GM21825 (cell line): ENCODE data around the gene AP5B1.

Experiments used
- ATAC-seq: cut with Tn5 transposase; IDR thresholded peaks from one replicate; pipeline ENCODE4 v1.9.1; 2021; ENCODE audit warnings: mild to moderate bottlenecking, moderate library complexity; ENCODE audit not compliant: unreplicated experiment

Gene AP5B1

GRCh38 chr11:65786008-65786785, 5.4 kb upstream of the AP5B1 start:
- no peak for ATAC-seq

DNA sequence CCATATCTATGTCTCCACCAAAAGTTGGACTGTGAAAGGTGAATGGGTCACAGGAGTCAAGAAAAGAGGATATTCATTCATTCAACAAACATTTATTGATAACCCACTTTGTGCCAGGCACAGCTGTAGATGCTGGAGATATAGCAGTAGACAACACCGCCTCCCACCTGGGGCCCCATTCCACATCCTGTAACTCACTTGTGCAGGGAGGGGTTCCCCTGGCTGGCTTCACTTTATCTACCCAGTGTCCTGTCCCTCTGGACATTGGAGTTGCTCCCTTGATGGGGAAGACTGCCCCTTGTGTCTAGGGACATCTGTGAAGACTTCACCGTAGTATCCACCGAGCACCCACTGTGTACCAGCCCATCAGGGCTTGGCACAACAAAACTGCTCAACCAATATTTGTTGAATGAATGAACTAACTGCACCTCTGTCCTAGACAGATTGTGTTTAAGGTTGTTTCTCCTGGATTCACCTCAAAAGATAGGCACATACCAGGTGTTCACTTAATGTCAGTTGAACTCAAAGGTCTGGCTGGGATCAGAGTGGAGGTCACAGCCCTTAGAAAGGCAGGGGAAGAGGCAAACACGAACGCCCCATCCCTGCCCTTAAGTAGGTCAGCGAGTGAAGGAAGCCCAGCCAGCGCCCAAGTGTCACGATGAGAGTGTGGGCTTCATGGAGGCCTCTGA, 4.7 kb upstream of the AP5B1 start:
- ATAC-seq = no peak

- no peak for ATAC-seq
These were observed 2.0 kb upstream of the AP5B1 start for GRCh38 chr11:65782816-65783228.

DNA sequence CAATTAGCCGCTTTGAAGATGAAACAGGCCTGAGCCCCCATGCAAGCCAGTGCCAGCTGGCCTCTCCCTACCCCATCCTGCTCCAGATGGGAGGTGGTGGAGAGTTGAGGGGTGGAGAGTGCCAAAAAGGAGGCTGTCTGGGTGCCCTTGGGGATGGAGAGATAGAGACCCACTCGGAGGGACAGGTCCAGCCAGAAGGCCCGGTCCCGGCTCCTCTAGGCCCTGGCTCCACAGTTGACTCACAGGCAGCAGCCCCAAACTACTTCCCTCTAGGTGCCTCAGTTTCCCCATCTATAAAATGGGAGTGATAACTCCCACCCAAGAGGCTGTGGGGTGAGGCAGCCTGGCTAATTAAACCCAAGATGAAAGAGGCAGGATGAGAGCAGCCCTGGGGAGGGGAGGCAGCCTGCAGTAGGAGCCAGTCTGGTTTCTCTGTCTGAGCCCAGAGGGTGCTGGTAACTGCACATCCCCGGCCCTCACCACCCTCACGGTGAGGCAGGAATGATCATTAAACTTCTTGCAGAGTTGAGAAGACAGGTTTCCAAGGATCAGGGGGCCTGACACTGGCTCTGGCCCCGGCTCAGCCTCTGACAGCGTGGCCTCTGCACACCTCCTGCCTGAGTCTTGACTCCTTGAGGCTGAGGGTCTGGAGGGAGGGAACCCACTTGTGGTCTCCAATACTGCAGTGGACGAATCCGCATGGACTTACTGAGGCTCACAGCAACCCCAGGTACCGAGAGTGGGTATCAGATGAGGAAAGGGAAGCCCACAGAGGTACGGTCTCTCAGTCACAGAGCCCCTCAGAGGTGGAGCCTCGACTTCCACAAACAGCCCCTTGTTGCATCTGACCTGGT, 1.4 kb upstream of the AP5B1 start:
- ATAC-seq = no peak

DNA sequence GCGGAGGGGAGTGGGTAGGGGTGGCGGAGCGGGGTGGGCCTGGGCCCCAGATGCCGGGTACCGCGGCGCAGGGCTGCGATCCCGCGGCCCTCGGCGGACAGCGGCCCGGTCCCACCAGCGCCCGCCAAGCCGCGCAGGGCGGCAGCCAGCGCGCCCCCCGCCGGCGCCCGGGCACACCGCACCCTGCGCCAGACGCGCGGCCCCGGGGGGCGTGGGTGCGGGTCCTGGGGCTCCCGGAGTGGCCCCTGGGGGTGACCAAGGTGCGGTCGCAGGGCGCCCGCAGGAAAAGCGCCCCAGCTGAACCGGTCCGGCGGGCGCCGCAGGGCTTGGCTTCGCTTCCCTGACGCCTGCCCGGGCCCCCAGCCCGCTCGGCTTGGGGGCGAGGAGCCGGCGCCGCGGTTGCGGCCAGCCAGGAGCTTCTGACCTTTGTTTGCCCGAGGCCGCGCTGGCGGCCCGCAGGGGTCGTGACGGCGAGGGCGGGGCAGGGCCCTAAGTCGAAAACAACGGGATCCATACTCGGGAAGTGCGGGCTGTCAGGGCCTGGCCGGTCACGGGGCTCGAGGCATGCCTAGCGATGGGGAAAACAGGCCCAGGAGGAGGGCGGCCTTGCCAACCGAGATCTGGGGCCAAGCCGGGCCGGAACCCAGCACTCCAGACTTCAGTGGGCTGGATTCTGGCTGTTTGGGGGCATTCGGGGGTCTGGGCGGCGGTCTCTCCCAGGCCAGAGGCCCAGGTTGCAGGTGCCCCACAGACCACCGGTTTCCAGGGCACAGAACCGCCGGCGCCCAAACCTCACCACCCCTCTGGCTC, 581 bp upstream of the AP5B1 start:
- peak; percentile 25 for ATAC-seq

DNA sequence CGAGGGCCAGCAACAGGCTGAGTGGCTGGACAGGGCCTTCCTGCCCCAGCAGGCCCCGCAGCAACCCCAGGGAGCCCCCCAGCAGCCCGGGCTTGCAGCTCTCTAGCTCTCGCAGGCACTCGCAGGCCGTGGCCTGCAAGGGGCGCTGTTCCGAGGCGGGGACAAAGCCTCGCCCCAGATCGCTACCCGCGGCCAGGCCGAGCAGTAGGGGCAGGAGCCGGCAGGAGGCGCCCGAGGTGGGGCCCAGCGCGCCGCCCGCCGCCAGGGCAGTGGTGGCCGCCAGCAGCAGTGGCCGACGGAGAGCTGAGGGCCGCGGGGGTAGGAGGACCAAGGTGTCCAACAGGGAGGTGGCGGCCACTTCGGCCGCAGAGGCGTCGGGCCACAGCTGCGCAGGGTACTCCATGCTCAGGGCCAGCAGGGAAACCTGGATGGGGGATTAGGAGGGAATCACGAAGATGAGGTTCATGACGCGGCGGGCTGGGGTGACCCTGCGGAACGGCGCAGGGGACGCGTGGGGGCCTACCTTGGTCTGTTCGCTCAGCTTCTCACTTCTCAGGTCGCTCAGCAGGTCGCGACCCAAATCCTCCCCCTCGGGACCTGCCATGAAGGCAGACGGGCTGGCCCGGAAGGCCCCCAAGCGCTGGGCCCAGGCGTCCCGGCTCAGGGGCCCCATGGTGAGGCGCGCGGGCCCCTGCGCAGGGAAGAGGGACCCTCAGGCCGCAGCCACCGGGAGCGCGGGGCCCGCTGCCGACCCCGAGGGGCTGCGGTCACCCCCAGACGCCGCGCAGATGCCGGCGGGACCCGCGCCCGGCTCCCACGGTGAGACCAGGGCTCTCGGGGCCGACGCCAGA, 632 bp downstream of the AP5B1 start:
- ATAC-seq = peak; percentile 39

GRCh38 chr11:65779669-65779918, 1.2 kb downstream of the AP5B1 start:
- ATAC-seq = no peak

GRCh38 chr11:65778901-65779668, 1.7 kb downstream of the AP5B1 start:
- no peak for ATAC-seq

- no peak for ATAC-seq
These were observed 2.3 kb downstream of the AP5B1 start for GRCh38 chr11:65778431-65778900.

- ATAC-seq = no peak
These were observed 2.9 kb downstream of the AP5B1 start for GRCh38 chr11:65777821-65778361.

- no peak for ATAC-seq
These were observed 3.5 kb downstream of the AP5B1 start for GRCh38 chr11:65777241-65777640.

DNA sequence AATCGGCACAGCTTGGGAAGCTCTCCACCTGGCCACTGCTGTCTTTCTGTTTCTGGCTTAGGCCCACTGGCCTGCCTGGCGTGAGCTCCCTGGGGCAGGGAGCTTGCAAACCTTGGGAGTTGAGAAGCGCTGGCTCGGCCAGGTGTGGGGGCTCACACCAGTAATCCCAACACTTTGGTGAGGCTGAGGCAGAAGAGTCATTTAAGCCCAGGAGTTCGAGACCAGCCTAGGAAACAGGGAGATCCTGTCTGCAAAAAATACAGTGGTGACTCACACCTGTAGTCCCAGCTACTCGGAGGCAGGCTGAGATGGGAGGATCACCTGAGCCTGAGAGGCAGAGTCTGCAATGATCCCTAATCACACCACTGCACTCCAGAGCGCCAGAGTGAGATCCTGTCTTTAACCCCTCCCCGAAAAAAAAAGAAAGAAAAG, 4.0 kb downstream of the AP5B1 start:
- no peak for ATAC-seq

- no peak for ATAC-seq
These were observed 4.6 kb downstream of the AP5B1 start for GRCh38 chr11:65776196-65776595.

GRCh38 chr11:65774525-65775306, 6.1 kb downstream of the AP5B1 start:
- ATAC-seq = no peak

DNA sequence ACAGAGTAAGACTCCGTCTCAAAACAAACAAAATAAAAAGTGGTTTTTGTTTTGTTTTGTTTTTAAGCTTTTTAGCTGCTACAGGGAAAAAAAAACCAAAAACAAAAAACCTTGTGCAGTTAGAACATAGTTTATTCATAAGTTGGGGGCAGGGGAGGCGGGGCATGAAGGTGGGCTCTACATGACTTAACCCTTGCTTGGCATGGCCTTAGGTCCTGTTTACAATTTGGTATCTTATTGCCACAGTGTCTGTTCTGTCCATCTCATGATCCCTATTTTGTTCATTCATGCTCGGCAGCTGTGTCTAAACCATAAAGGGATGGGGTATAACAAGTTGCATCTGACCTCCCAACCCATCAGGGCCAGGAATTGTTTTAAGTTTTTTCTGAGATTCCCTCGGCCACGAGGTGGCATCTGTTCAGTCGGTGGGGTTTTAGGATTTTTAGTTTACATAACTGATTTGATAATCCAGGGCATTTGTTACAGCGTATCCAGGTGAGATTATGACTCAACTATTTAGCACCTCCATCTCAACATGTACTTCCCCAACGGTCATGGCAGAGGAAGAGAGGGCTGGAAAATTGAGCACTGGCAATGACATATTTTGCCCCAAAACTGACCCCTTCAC, 6.9 kb downstream of the AP5B1 start:
- ATAC-seq = no peak

DNA sequence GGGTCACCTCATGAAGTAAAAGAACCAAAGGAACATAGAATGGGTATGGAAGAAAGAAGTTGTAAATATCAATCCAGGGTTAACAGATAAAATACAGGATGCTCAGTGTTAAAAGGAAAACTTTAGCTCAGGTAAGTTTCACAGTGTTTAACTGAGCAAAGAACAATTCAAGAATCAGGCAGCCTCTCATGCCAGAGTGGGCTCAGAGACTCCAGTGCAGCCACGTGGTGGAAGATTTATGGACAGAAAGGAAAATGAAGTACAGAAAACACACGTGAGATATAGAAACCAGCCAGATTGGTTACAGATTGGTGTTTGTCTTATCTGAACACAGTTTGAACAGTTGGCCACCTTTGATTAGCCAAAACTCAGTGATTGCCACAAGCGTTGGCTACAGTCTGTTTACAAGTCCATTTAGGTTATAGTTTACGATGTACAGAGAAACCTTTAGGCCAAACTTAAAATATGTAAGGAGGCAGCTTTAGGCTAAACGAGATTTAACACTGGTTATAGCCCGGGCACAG, 9.1 kb downstream of the AP5B1 start:
- no peak for ATAC-seq

DNA sequence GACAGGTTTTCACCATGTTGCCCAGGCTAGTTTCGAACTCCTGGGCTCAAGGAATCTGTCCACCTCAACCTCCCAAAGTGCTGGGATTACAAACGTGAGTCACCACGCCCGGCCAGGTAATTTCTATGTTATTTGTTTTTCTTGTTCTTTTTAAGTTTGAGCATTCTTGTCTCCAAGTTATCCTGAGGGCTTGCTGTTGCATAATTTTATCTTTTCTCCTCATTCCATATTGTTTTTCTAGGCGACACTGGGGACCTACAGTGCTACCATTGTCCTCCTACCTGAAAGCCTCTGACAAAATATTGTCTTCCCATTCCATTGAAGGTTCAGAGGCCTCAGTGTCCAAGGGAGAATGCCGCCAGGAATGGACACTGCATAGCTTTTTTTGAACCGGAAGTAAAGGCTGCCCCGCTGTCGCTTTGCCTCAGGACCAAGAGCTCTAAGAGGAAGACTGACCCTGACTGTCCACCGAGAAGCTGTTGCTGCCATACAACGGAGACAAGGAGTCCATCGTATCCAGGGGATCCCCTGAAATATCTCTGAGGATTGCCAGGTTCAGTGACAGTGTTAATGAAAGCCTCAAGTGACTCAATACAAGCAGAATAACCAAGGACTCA, 9.7 kb downstream of the AP5B1 start:
- ATAC-seq = no peak
